Peyer's patch (tissue), 4 donors: Measurements from ENCODE around the gene GTF2B.

ENCODE experiments used
- CTCF ChIP-seq, 6 experiments: fragments of 450-650 bp in 4 of 6; fragments of 200-600 bp in 2 of 6; sonication (generic) in 1 of 6; IDR thresholded peaks; one replicate each; pipeline ENCODE4 v1.5.1; 2017 to 2019; ENCODE audit warnings: antibody characterized with exemption in 6 of 6, mild to moderate bottlenecking in 3 of 6, moderate library complexity in 1 of 6
- POLR2A ChIP-seq, 2 donors: fragments of 450-650 bp; IDR thresholded peaks; one replicate each; pipeline ENCODE4 v1.5.1; 2017; ENCODE audit warnings: antibody characterized with exemption in 2 of 2, mild to moderate bottlenecking in 2 of 2, moderate library complexity in 2 of 2

- no peak for TF ChIP-seq CTCF (IDR thresholded peaks at IDR 0.05)
- TF ChIP-seq POLR2A (IDR thresholded peaks at IDR 0.05) = no peak
These were observed 77.9 kb downstream of the GTF2B start for GRCh38 chr1:88813471-88813870.
